SK-N-MC (cell line): ENCODE data around the gene TDP2.

ENCODE experiments used
- EZH2 ChIP-seq: fragments of 200-600 bp; sonication (generic); IDR thresholded peaks from one replicate; pipeline ENCODE4 v1.6.1; 2017; ENCODE audit warnings: antibody characterized with exemption
- FOXP2 ChIP-seq: optimal IDR thresholded peaks from 2 replicates; pipeline ENCODE3; 2011; ENCODE audit warnings: mild to moderate bottlenecking, moderate library complexity; ENCODE audit not compliant: insufficient read depth; ENCODE audit errors: extremely low read length, control extremely low read depth
- POLR2AphosphoS5 ChIP-seq: IDR thresholded peaks from 2 replicates; pipeline ENCODE4 v1.6.1; 2012; ENCODE audit warnings: mild to moderate bottlenecking, low read depth, low read length, borderline replicate concordance

DNA sequence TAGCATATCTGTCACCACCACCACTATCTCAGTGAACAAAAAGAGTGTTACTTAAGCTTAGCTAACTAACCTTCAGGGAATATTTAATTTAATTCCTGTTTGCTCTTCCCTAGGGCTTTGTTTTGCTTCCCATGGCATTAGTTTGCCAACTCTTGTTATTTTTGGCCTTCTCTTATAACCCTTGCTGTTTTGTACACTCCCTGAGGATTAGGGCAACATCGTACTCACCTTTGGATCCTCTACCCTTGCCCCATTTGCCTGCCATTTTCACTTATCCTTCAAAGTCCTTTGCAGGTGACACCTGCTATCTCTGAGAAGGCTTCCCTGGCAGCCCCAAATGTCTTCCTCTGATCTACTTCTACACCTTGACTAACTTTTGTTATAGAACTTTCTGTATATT lies 23.9 kb upstream of the TDP2 start:
- TF ChIP-seq EZH2 = no peak
- no peak for TF ChIP-seq POLR2AphosphoS5
- no peak for TF ChIP-seq FOXP2
